Mesothelial cell of epicardium (in vitro differentiated cells): Measurements from ENCODE around the gene PTPRK. TPM values are rescaled to one million over a fixed set of nuclear protein-coding genes. Genes with fewer than 3 reads are reported as not detected.

Experiments
- DNase-seq, 2 experiments: peaks; one replicate each; pipeline ENCODE4 v3.0.0; 2021; ENCODE audit warnings: low spot score in 2 of 2; ENCODE audit not compliant: unreplicated experiment in 2 of 2
- H3K27ac Mint-ChIP-seq: 2 replicates; pipeline ENCODE4 v1.8.0; 2021; ENCODE audit warnings: mixed read lengths
- H3K27me3 Mint-ChIP-seq: 2 replicates; pipeline ENCODE4 v1.8.0; 2021; ENCODE audit warnings: low read depth, mixed read lengths
- H3K36me3 Mint-ChIP-seq: 2 replicates; pipeline ENCODE4 v1.8.0; 2021; ENCODE audit warnings: mixed read lengths
- H3K4me1 Mint-ChIP-seq: 2 replicates; pipeline ENCODE4 v1.8.0; 2021; ENCODE audit warnings: mixed read lengths
- H3K4me3 Mint-ChIP-seq: 2 replicates; pipeline ENCODE4 v1.8.0; 2021; ENCODE audit warnings: mild to moderate bottlenecking, moderate library complexity, mixed read lengths
- H3K9me3 Mint-ChIP-seq: 2 replicates; pipeline ENCODE4 v1.8.0; 2021; ENCODE audit warnings: mixed read lengths
- CTCF ChIP-seq: fragments of 200-600 bp; sonication (generic); IDR thresholded peaks from one replicate; pipeline ENCODE4 v1.5.0; 2021; ENCODE audit warnings: antibody characterized with exemption; ENCODE audit not compliant: unreplicated experiment
- total RNA-seq: library from RNA; stranded (reverse); gene quantifications from 3 replicates; pipeline ENCODE4 v1.2.1, GENCODE V29; 2021

The PTPRK gene
- total RNA-seq, 1 donor from 2014 or later, result 93.7 TPM

- no peak for TF ChIP-seq CTCF
- Mint-ChIP-seq H3K4me3 (no peak overlapping the region), H3K4me1 (peaks cover 19% of the 10 kb centered on the region), H3K27ac (no peak overlapping the region), H3K9me3 (no peaks in the 10 kb centered on the region), H3K36me3 (no peaks in the 10 kb centered on the region), H3K27me3 (no peaks in the 10 kb centered on the region)
- DNase-seq, result no peak
Observed at GRCh38 chr6:128508588-128509296, 11.7 kb downstream of the PTPRK start.

- H3K36me3 Mint-ChIP-seq, result no peaks in the 10 kb centered on the region
- TF ChIP-seq CTCF, result no peak
- H3K9me3 Mint-ChIP-seq, result no peaks in the 10 kb centered on the region
- H3K27ac Mint-ChIP-seq, result no peak overlapping the region
- no peaks in the 10 kb centered on the region for H3K27me3 Mint-ChIP-seq
- DNase-seq, result no peak
- no peak overlapping the region for H3K4me3 Mint-ChIP-seq
- peaks cover 16% of the 10 kb centered on the region for H3K4me1 Mint-ChIP-seq
Observed at GRCh38 chr6:128507337-128508310, 12.8 kb downstream of the PTPRK start.

- no peak for DNase-seq
- no peak overlapping the region for H3K4me3 Mint-ChIP-seq
- H3K9me3 Mint-ChIP-seq, result no peaks in the 10 kb centered on the region
- no peaks in the 10 kb centered on the region for H3K27me3 Mint-ChIP-seq
- H3K27ac Mint-ChIP-seq, result no peak overlapping the region
- TF ChIP-seq CTCF, result no peak
- H3K4me1 Mint-ChIP-seq, result peaks cover 24% of the 10 kb centered on the region
- no peaks in the 10 kb centered on the region for H3K36me3 Mint-ChIP-seq
Observed at GRCh38 chr6:128505603-128506002, 14.8 kb downstream of the PTPRK start.

- Mint-ChIP-seq H3K27me3 (no peaks in the 10 kb centered on the region), H3K4me3 (no peak overlapping the region), H3K9me3 (no peaks in the 10 kb centered on the region), H3K4me1 (peaks cover 29% of the 10 kb centered on the region), H3K27ac (no peak overlapping the region), H3K36me3 (no peaks in the 10 kb centered on the region)
- no peak for DNase-seq
- TF ChIP-seq CTCF, result no peak
Observed at GRCh38 chr6:128504003-128504654, 16.3 kb downstream of the PTPRK start.

GRCh38 chr6:128500749-128501600 lies 19.4 kb downstream of the PTPRK start:
- Mint-ChIP-seq H3K4me1 (peaks cover 29% of the 10 kb centered on the region), H3K27ac (peak overlapping the region; percentile 62), H3K27me3 (no peaks in the 10 kb centered on the region), H3K9me3 (no peaks in the 10 kb centered on the region), H3K36me3 (no peaks in the 10 kb centered on the region), H3K4me3 (no peak overlapping the region)
- TF ChIP-seq CTCF, result no peak
- DNase-seq, result no peak
